Right lobe of liver (tissue), 6 donors: ENCODE results near the gene KCNJ5. TPM values are rescaled to one million over a fixed set of nuclear protein-coding genes. Genes with fewer than 3 reads are reported as not detected.

ENCODE experiments used
- ATAC-seq, 4 donors: fragments of 200-7000 bp; cut with Tn5 transposase; one replicate each; pipeline ENCODE4 v1.9.1; 2020; ENCODE audit warnings: mild to moderate bottlenecking in 4 of 4, moderate library complexity in 4 of 4
- DNase-seq, 3 donors: peaks; one replicate each; pipeline ENCODE4 v3.0.0-alpha.2; 2020
- H3K27ac ChIP-seq, 3 donors: fragments of 200-600 bp; one replicate each; pipeline ENCODE4 v1.8.0; 2022
- H3K27me3 ChIP-seq, 2 donors: fragments of 200-600 bp; one replicate each; pipeline ENCODE4 v1.8.0; 2022
- H3K36me3 ChIP-seq, 4 donors: fragments of 200-600 bp; sonication (generic) in 1 of 4; one replicate each; pipeline versions ENCODE4 v1.5.1 to v1.8.0; 2017 to 2022; ENCODE audit warnings: control low read depth in 1 of 4
- H3K4me1 ChIP-seq, 4 donors: fragments of 200-600 bp; sonication (generic) in 1 of 4; one replicate each; pipeline versions ENCODE4 v1.5.1 to v1.8.0; 2017 to 2022; ENCODE audit warnings: control low read depth in 1 of 4
- H3K4me3 ChIP-seq, 3 donors: fragments of 200-600 bp; one replicate each; pipeline ENCODE4 v1.8.0; 2022
- H3K9me3 ChIP-seq, 4 donors: fragments of 200-600 bp; sonication (generic) in 1 of 4; one replicate each; pipeline versions ENCODE4 v1.5.1 to v1.8.0; 2017 to 2022; ENCODE audit warnings: control low read depth in 1 of 4
- POLR2A ChIP-seq: fragments of 450-650 bp; IDR thresholded peaks from one replicate; pipeline ENCODE4 v1.6.1; 2017; ENCODE audit warnings: antibody characterized with exemption, mild to moderate bottlenecking
- WGBS: methylation state at CpG from one replicate; pipeline ENCODE4 v1.1.6; 2018; ENCODE audit warnings: low coverage, low lambda C conversion rate; ENCODE audit not compliant: insufficient coverage; ENCODE audit errors: missing lambda C conversion rate; 5-methylcytosine and 5-hydroxymethylcytosine counted together
- intact Hi-C, 2 donors: fragments of 100-400 bp; cut with DNase I; formaldehyde crosslinking; loops; one replicate each; pipeline versions ENCODE4 v1.11.2 to v1.14.1; 2022
- total RNA-seq, 6 experiments: library from RNA; depleted of rRNA in 2 of 6; stranded (reverse); fragments of >200 nt in 2 of 6; fragmentation: NEBNext Ultra II Directional in 3 of 6; extraction: Animal tissue kit (Norgen Biotek cat#: 25700) in 3 of 6; gene quantifications; one replicate each; pipeline versions ENCODE4 v1.1.0 to v1.2.4, GENCODE V29; 2016 to 2023
- TF ChIP-seq, protein P1 (sequence below), 4 donors: fragments of 200-600 bp in 3 of 4; fragments of 450-650 bp in 1 of 4; IDR thresholded peaks; one replicate each; pipeline versions ENCODE4 v1.5.1 to v1.8.0; 2016 to 2022; ENCODE audit warnings: antibody characterized with exemption in 4 of 4, mild to moderate bottlenecking in 2 of 4
- donor health status: DM: no; HTN: yes; CAD: no.
- donor health status: DM: no; HTN: no; CAD: no.
- donor health status: DM: no; HTN: no; CAD: no.
- donor health status: DM: no; HTN: yes; CAD: no.
- donor health status: DM: no; HTN: yes; CAD: no.

The KCNJ5 gene
- total RNA-seq, 6 experiments from 2014 or later, result 0.05 to 0.80 (median 0.11) TPM

GRCh38 chr11:128901653-128902514 lies 10.7 kb downstream of the KCNJ5 start:
- no peak overlapping the region for H3K27ac ChIP-seq
- no peak for DNase-seq
- H3K36me3 ChIP-seq, result no peaks in the 10 kb centered on the region
- WGBS, result 52% methylated on average over 11 of the region's 29 CpGs
- no peak overlapping the region for H3K4me3 ChIP-seq
- intact Hi-C loops, result no loop called here
- TF ChIP-seq, protein P1, sequence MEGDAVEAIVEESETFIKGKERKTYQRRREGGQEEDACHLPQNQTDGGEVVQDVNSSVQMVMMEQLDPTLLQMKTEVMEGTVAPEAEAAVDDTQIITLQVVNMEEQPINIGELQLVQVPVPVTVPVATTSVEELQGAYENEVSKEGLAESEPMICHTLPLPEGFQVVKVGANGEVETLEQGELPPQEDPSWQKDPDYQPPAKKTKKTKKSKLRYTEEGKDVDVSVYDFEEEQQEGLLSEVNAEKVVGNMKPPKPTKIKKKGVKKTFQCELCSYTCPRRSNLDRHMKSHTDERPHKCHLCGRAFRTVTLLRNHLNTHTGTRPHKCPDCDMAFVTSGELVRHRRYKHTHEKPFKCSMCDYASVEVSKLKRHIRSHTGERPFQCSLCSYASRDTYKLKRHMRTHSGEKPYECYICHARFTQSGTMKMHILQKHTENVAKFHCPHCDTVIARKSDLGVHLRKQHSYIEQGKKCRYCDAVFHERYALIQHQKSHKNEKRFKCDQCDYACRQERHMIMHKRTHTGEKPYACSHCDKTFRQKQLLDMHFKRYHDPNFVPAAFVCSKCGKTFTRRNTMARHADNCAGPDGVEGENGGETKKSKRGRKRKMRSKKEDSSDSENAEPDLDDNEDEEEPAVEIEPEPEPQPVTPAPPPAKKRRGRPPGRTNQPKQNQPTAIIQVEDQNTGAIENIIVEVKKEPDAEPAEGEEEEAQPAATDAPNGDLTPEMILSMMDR (IDR thresholded peaks at IDR 0.05), result no peak
- no peak for TF ChIP-seq POLR2A
- H3K9me3 ChIP-seq, result no peaks in the 10 kb centered on the region
- peaks cover 0 to 6% of the 10 kb centered on the region in 2 donors for H3K27me3 ChIP-seq
- no peak for ATAC-seq
- peaks cover 0 to 43% (median 13%) of the 10 kb centered on the region in 4 donors for H3K4me1 ChIP-seq

DNA sequence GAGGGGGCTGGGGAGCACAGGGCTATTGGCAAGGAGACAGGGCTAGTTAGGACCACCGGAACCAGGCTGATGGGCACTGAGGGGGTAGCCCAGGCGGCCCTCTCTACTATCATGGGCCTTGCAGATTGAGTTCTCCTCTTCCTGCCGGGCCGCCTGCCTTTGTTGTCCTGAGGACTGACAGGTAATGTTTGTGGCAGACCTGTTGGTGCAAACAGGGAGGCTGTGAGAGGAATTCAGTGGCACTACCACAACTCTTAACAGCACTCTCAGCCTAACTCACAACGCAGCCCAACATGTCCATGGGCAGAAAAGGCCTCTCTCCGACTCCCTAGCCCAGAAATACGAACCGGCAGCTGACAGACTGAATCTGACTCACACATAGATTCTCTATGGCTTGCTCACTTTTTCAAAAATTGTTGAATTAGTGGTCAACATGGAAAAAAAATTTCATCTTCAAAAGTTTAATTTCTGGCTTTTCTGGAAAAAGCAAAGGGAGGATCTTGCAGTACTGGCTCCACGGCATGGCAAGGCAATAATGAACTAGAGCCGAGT lies 11.4 kb downstream of the KCNJ5 start:
- intact Hi-C loops, result no loop called here
- Histone ChIP-seq H3K27ac (no peak overlapping the region), H3K4me3 (no peak overlapping the region), H3K36me3 (no peaks in the 10 kb centered on the region), H3K4me1 (peaks cover 0 to 43% (median 13%) of the 10 kb centered on the region in 4 donors), H3K27me3 (peaks cover 0 to 6% of the 10 kb centered on the region in 2 donors), H3K9me3 (no peaks in the 10 kb centered on the region)
- ATAC-seq (no peak), DNase-seq (no peak)
- WGBS, result 85% methylated on average over 7 of the region's 10 CpGs
- TF ChIP-seq POLR2A, result no peak
- TF ChIP-seq, protein P1 (IDR thresholded peaks at IDR 0.05), result no peak

GRCh38 chr11:128903248-128904061 lies 12.3 kb downstream of the KCNJ5 start:
- intact Hi-C loops, result no loop called here
- DNase-seq (peak in 1 of 3 donors; percentile 47), ATAC-seq (peak in 3 of 4 donors; percentile 14 to 26 (median 25))
- peaks cover 0 to 34% (median 9%) of the 10 kb centered on the region in 4 donors for H3K4me1 ChIP-seq
- TF ChIP-seq, protein P1 (IDR thresholded peaks at IDR 0.05), result no peak
- no peak for TF ChIP-seq POLR2A
- H3K27ac ChIP-seq, result no peak overlapping the region
- no peaks in the 10 kb centered on the region for H3K36me3 ChIP-seq
- H3K27me3 ChIP-seq, result peaks cover 0 to 6% of the 10 kb centered on the region in 2 donors
- no peak overlapping the region for H3K4me3 ChIP-seq
- no peaks in the 10 kb centered on the region for H3K9me3 ChIP-seq
- 70% methylated on average over 8 of the region's 17 CpGs for WGBS

DNA sequence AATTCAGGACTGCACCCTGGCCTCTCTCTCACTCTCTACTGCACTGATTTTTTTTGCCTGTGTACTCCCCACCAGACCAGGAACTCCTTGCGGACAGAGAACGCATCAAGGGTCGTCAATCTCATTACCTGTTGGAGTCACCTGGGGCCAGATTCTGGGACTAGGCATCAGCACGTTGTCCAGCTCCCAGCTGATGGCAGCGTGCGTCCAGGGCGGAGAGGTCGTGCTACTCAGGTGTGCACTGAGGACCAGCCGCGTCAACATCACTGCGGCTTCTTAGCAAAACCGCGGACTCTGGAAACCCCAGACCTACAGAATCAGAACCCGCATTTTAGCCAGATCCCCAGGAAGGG lies 13.1 kb downstream of the KCNJ5 start:
- Histone ChIP-seq H3K27me3 (peaks cover 0 to 6% of the 10 kb centered on the region in 2 donors), H3K4me1 (peaks cover 0 to 27% (median 5%) of the 10 kb centered on the region in 4 donors), H3K27ac (no peak overlapping the region), H3K36me3 (no peaks in the 10 kb centered on the region), H3K9me3 (no peaks in the 10 kb centered on the region), H3K4me3 (no peak overlapping the region)
- DNase-seq, result no peak
- 60% methylated on average over 13 of the region's 14 CpGs for WGBS
- TF ChIP-seq POLR2A, result no peak
- intact Hi-C loops, result no loop called here
- no peak for ATAC-seq
